ENCODE results near the gene GRIN2A. TPM values are rescaled to one million over a fixed set of nuclear protein-coding genes. Genes with fewer than 3 reads are reported as not detected.

The GRIN2A gene
- total RNA-seq, 2 donors from 2014 or later: not detected

DNA sequence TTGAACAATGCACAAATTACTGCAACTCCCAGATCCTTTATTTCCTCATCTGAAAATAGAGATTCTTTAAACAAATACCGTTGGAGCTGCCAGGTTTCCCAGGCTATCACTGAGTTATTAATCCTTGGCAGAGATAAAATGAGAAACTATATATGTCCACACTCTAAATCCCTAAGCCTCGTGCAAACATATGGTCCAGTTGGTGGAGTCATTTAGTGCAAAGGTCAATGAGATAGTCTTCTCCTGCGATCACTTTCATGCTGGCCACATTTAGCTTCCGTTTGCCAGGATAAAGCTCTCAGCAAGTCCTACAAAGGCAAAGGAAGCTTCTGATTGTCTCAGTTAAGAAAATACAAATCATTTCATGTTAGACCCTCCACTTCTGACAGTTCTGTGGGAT lies 11.0 kb downstream of the GRIN2A start:
- peaks cover 6% of the 10 kb centered on the region for H3K9me3 Mint-ChIP-seq
- no peak for ATAC-seq (replicated peaks)
- H3K27ac Mint-ChIP-seq: no peak overlapping the region
- peaks cover 9% of the 10 kb centered on the region for H3K27me3 Mint-ChIP-seq
- no peak overlapping the region for H3K4me3 Mint-ChIP-seq
- no peaks in the 10 kb centered on the region for H3K36me3 Mint-ChIP-seq (ENCODE audit: low read depth)
- no peaks in the 10 kb centered on the region for H3K4me1 Mint-ChIP-seq

DNA sequence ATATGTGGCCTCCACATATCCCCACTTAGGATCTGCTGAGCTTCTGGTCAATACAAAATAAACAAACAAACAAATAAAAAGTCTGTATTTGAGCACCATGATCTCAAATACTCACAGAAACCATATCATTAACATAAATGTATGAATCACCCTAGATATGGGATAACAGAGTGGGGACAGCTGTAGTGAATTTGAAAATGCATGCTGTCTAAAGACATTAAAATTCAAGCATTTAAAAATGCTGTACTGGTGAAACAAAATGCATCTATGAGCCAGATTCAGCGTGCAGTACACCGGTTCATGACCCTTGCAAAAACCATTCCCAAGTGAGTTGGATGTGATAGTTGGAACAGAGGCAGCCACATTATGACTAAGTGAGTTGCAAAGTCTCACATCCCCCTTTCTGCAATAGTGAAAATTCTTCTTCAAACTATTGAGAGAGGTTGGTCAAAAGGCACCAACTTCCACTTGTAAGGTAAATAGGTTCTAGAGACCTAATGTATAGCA lies 12.3 kb downstream of the GRIN2A start:
- Mint-ChIP-seq H3K4me1 (no peaks in the 10 kb centered on the region), H3K4me3 (no peak overlapping the region), H3K27ac (no peak overlapping the region), H3K36me3 (ENCODE audit: low read depth) (no peaks in the 10 kb centered on the region), H3K27me3 (peaks cover 7% of the 10 kb centered on the region), H3K9me3 (peaks cover 6% of the 10 kb centered on the region)
- ATAC-seq (replicated peaks): no peak

GRCh38 chr16:10169031-10169430 lies 13.2 kb downstream of the GRIN2A start:
- ATAC-seq (replicated peaks): no peak
- H3K4me1 Mint-ChIP-seq: no peaks in the 10 kb centered on the region
- no peak overlapping the region for H3K27ac Mint-ChIP-seq
- no peak overlapping the region for H3K4me3 Mint-ChIP-seq
- peaks cover 6% of the 10 kb centered on the region for H3K9me3 Mint-ChIP-seq
- no peaks in the 10 kb centered on the region for H3K36me3 Mint-ChIP-seq (ENCODE audit: low read depth)
- H3K27me3 Mint-ChIP-seq: peaks cover 7% of the 10 kb centered on the region

DNA sequence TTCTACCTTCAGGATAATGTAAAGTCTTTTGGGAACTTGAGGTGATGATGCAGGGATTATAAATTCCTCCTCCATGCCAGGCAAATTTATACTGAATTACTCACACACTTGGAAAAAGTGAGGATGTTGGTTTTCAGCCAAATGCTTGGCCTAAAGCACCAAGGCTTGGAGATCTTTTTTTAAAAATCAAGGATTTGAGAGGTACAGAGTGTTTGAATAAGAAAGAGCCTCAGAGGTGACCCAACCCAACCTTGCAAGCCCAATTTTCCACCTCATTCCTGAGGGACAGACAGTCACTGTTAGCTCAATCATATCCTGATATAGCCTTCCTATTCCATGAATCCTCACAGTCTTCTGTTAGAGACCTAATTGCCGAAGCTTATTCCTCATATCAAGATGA lies 14.0 kb downstream of the GRIN2A start:
- H3K36me3 Mint-ChIP-seq (ENCODE audit: low read depth): no peaks in the 10 kb centered on the region

DNA sequence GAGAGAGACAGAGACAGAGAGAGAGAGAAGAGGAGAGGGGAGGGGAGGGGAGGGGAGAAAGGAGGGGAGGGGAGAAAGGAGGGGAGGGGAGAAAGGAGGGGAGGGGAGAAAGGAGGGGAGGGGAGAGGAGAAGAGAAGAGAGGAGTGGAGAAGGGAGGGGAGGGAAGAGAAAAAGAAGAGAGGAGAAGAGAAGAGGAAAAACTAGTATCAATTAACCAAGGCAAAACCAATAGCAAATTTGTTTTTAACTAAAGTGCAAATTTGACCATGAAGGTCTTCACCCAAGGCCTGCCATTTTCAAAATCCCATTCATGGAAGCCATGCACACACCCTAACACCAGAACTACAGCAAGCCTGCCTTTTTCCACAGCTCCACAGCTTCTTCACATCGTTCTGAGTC lies 16.6 kb downstream of the GRIN2A start:
- no peaks in the 10 kb centered on the region for H3K36me3 Mint-ChIP-seq (ENCODE audit: low read depth)
- peaks cover 21% of the 10 kb centered on the region for H3K27me3 Mint-ChIP-seq
- peaks cover 6% of the 10 kb centered on the region for H3K9me3 Mint-ChIP-seq
- no peak overlapping the region for H3K4me3 Mint-ChIP-seq
- no peak for ATAC-seq (replicated peaks)
- no peak overlapping the region for H3K27ac Mint-ChIP-seq
- H3K4me1 Mint-ChIP-seq: no peaks in the 10 kb centered on the region

More for the DNA sequence above, 14.0 kb downstream of the GRIN2A start:
- Mint-ChIP-seq H3K27me3 (peaks cover 7% of the 10 kb centered on the region), H3K4me1 (no peaks in the 10 kb centered on the region), H3K27ac (no peak overlapping the region), H3K9me3 (peaks cover 6% of the 10 kb centered on the region), H3K4me3 (no peak overlapping the region)
- no peak for ATAC-seq (replicated peaks)

DNA sequence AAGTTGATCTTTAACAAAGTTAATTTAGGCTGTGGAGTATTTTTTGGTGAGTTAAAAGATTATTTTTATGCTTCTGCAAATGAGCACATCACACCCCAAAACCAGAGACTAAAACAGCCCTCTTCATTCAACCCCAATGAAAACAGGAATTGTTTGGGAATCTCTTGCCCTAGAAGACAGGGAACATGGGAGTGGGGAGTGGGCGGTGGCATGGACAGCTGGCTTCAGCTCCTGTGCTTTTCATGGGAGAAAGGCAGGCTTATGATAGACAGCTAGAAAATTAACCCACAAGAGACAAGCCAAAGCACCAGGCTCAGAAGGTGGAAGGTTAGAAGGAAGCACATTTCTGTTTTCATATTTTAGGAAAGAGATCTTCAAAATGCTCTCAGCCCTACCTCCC lies 19.2 kb downstream of the GRIN2A start:
- no peaks in the 10 kb centered on the region for H3K36me3 Mint-ChIP-seq (ENCODE audit: low read depth)
- no peak overlapping the region for H3K4me3 Mint-ChIP-seq
- ATAC-seq (replicated peaks): no peak
- peaks cover 20% of the 10 kb centered on the region for H3K27me3 Mint-ChIP-seq
- H3K27ac Mint-ChIP-seq: no peak overlapping the region
- no peaks in the 10 kb centered on the region for H3K9me3 Mint-ChIP-seq
- H3K4me1 Mint-ChIP-seq: no peaks in the 10 kb centered on the region

GRCh38 chr16:10156099-10156498 lies 26.1 kb downstream of the GRIN2A start:
- H3K4me3 Mint-ChIP-seq: no peak overlapping the region
- H3K27me3 Mint-ChIP-seq: peaks cover 23% of the 10 kb centered on the region
- no peak for ATAC-seq (replicated peaks)
- H3K9me3 Mint-ChIP-seq: no peaks in the 10 kb centered on the region
- no peaks in the 10 kb centered on the region for H3K36me3 Mint-ChIP-seq (ENCODE audit: low read depth)
- no peaks in the 10 kb centered on the region for H3K4me1 Mint-ChIP-seq
- H3K27ac Mint-ChIP-seq: no peak overlapping the region

DNA sequence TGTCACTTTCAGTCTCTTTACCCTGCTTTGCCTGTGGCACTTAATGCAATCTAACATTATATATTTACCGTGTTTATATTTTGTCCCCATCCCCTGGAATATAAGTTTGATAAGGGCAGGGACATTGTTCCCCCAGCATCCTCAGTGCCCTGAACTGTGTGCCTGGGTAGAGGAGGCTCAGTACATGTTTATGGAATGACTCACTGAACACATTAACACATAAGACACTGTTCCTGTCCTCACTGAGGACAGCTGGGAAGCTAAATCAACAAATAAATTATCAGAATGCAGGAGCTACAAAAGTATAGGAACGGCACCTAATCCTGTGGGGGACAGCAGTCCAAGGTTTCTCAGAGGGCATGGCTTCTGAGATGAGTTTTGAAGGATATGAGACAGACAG lies 27.8 kb downstream of the GRIN2A start:
- H3K36me3 Mint-ChIP-seq (ENCODE audit: low read depth): no peaks in the 10 kb centered on the region
- H3K27ac Mint-ChIP-seq: no peak overlapping the region
- H3K4me3 Mint-ChIP-seq: no peak overlapping the region
- ATAC-seq (replicated peaks): no peak
- no peaks in the 10 kb centered on the region for H3K4me1 Mint-ChIP-seq
- no peaks in the 10 kb centered on the region for H3K9me3 Mint-ChIP-seq
- peaks cover 20% of the 10 kb centered on the region for H3K27me3 Mint-ChIP-seq

DNA sequence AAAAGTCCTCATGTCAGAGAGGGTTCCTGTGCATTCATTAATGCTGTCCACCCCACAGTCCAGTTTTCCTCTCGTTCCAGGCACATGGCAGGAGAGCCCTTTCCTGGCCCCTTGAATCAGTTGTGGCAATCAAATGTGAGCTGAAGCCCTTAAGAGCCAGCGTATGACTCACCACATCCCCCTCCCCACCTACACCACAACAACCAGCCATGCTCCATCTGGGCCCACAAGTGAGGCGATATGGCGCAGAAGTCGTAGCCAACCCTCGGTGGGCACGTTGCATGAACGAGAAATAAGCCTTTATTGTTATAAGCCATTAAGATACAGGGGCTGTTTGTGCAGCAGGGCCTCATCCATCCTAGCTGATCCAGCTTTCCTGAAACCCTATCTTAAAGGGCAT lies 28.2 kb downstream of the GRIN2A start:
- H3K4me1 Mint-ChIP-seq: no peaks in the 10 kb centered on the region
- no peak overlapping the region for H3K27ac Mint-ChIP-seq
- H3K27me3 Mint-ChIP-seq: peaks cover 20% of the 10 kb centered on the region
- no peaks in the 10 kb centered on the region for H3K36me3 Mint-ChIP-seq (ENCODE audit: low read depth)
- ATAC-seq (replicated peaks): no peak
- H3K9me3 Mint-ChIP-seq: no peaks in the 10 kb centered on the region
- H3K4me3 Mint-ChIP-seq: no peak overlapping the region

DNA sequence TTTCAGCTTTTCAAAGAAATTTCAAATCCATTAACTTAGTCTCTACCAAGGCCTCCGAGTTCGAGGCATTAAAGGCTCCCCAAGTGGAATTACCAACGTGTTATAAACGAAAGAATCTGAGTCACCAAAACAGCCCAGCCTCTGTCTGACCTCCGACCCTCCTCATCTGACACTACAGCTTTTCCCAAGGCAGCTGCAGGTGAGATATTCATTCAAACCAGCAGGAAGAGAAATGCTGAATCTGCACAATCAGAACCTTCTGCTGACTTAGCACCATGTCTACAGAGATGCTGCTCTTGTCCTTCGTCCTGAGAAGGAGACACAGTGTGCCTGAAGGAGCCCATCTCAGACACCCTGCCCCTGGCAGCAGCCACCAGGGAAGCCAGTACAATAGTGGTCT lies 30.5 kb downstream of the GRIN2A start:
- H3K27ac Mint-ChIP-seq: no peak overlapping the region
- no peak for ATAC-seq (replicated peaks)
- H3K9me3 Mint-ChIP-seq: no peaks in the 10 kb centered on the region
- no peaks in the 10 kb centered on the region for H3K4me1 Mint-ChIP-seq
- H3K36me3 Mint-ChIP-seq (ENCODE audit: low read depth): no peaks in the 10 kb centered on the region
- H3K27me3 Mint-ChIP-seq: peaks cover 18% of the 10 kb centered on the region
- no peak overlapping the region for H3K4me3 Mint-ChIP-seq

DNA sequence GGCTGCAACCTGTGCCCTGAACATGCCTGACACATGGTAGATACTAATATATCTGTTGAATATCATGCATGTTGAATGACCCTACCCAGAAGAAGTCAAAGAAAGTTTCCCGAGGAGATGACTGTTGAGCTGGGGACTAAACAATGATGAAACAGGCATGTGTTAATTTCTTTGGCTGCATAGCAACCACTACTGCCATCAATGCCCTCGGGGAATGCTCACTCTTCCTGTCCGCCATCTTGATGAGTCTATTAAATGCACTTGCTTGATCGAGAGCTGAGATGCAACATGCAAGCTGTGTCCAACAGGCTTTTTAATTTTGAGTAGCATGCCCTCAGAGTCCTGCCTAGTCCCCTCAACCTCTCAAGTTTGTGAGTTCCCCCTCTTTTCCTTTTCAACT lies 31.3 kb downstream of the GRIN2A start:
- H3K4me3 Mint-ChIP-seq: no peak overlapping the region
- peaks cover 11% of the 10 kb centered on the region for H3K27me3 Mint-ChIP-seq
- no peak overlapping the region for H3K27ac Mint-ChIP-seq
- no peaks in the 10 kb centered on the region for H3K4me1 Mint-ChIP-seq
- no peaks in the 10 kb centered on the region for H3K36me3 Mint-ChIP-seq (ENCODE audit: low read depth)
- H3K9me3 Mint-ChIP-seq: no peaks in the 10 kb centered on the region
- ATAC-seq (replicated peaks): no peak

- no peaks in the 10 kb centered on the region for H3K9me3 Mint-ChIP-seq
- H3K36me3 Mint-ChIP-seq (ENCODE audit: low read depth): no peaks in the 10 kb centered on the region
- no peak overlapping the region for H3K27ac Mint-ChIP-seq
- peaks cover 3% of the 10 kb centered on the region for H3K27me3 Mint-ChIP-seq
- H3K4me1 Mint-ChIP-seq: no peaks in the 10 kb centered on the region
- no peak for ATAC-seq (replicated peaks)
- H3K4me3 Mint-ChIP-seq: no peak overlapping the region
Measured at GRCh38 chr16:10145542-10146035, 36.6 kb downstream of the GRIN2A start.

- Mint-ChIP-seq H3K27ac (no peak overlapping the region), H3K9me3 (no peaks in the 10 kb centered on the region), H3K36me3 (ENCODE audit: low read depth) (no peaks in the 10 kb centered on the region), H3K27me3 (no peaks in the 10 kb centered on the region), H3K4me1 (no peaks in the 10 kb centered on the region), H3K4me3 (no peak overlapping the region)
- ATAC-seq (replicated peaks): no peak
Measured at GRCh38 chr16:10141671-10142070, 40.6 kb downstream of the GRIN2A start.

DNA sequence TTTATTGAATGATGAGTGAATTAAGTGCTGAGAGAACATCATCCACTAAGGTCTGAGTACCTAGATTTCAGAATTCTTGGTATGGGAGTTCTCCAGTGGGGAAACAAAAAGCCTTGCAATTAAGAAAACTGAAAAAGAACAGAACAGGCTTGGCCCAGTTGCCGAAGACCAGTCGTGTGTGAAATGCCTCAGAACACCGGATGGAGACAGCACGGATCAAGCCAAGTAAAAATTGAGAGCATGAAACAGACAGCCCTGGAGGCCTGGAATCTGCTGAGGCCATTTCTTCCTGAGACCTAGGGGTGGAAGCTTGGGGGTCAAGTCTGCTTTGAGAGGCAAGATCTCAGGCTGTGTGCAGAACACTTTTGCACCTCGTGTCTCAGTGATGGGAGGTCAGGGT lies 43.3 kb downstream of the GRIN2A start:
- H3K9me3 Mint-ChIP-seq: no peaks in the 10 kb centered on the region
- H3K27ac Mint-ChIP-seq: no peak overlapping the region
- no peak overlapping the region for H3K4me3 Mint-ChIP-seq
- H3K4me1 Mint-ChIP-seq: no peaks in the 10 kb centered on the region
- no peaks in the 10 kb centered on the region for H3K27me3 Mint-ChIP-seq
- no peaks in the 10 kb centered on the region for H3K36me3 Mint-ChIP-seq (ENCODE audit: low read depth)
- ATAC-seq (replicated peaks): no peak

DNA sequence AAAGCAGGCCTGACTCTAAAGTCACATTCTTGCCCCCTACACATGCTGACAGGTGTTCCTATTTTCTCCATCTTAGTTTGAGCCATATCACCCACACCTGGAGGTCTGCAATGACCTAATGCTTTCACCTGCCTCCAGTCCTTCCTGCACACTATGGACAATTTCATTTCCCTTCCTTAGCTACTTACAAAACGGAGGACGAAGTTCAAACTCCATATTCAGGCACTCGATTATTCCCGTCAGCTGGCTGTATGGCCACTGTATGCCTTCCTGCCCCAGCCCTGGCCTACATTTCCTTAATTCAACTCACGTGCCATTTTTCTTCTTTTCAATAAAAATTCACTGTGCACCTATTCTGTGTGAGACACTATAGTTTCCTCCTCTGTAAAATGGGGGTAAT lies 44.9 kb downstream of the GRIN2A start:
- no peak overlapping the region for H3K4me3 Mint-ChIP-seq
- no peak for ATAC-seq (replicated peaks)
- H3K27me3 Mint-ChIP-seq: peaks cover 4% of the 10 kb centered on the region
- H3K27ac Mint-ChIP-seq: no peak overlapping the region
- H3K36me3 Mint-ChIP-seq (ENCODE audit: low read depth): no peaks in the 10 kb centered on the region
- H3K4me1 Mint-ChIP-seq: no peaks in the 10 kb centered on the region
- no peaks in the 10 kb centered on the region for H3K9me3 Mint-ChIP-seq

DNA sequence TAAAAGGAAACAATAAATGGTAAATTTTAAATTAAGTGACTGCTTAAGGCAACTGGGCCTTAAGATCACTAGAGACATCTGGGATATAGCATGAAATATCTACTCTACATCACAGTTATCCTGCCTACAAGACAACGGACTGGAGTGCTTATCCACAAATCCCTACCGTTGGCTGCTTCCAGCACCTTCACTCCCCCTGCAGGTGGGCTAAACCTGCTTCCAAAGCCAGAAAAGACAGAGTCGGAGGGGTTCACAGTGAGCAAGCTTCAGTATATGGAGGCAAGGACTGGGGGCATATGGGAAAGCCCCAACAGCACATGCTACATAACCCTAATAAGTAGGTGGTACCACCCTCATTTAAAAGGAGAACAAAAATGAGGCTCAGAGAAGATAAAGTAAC lies 45.3 kb downstream of the GRIN2A start:
- Mint-ChIP-seq H3K4me3 (no peak overlapping the region), H3K36me3 (ENCODE audit: low read depth) (no peaks in the 10 kb centered on the region), H3K27ac (no peak overlapping the region), H3K4me1 (no peaks in the 10 kb centered on the region), H3K9me3 (no peaks in the 10 kb centered on the region), H3K27me3 (peaks cover 4% of the 10 kb centered on the region)
- no peak for ATAC-seq (replicated peaks)

Data from activated T-helper 17 cell treated with anti-CD3 and anti-CD28 coated beads, Interleukin-2, amount 50 U/mL, for 72 hours (primary cell).